ENCODE data around the gene FBXO15. TPM values are rescaled to one million over a fixed set of nuclear protein-coding genes. Genes with fewer than 3 reads are reported as not detected.

FBXO15 gene, protein sequence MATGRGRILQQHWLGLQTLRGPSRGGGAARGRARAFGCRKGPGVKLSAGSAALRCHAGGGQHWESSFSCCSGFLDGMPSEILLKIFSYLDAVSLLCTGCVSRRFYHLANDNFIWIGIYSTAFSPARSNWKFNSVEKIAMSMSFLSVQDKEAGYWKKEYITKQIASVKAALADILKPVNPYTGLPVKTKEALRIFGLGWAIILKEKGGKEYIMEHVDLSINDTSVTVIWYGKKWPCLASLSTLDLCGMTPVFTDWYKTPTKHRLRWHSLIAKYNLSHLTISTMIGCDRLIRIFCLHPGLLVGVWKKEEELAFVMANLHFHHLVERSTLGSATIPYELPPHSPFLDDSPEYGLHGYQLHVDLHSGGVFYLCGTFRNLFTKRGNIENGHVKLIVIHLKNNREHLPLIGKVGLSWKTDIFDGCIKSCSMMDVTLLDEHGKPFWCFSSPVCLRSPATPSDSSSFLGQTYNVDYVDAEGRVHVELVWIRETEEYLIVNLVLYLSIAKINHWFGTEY
- polyA plus RNA-seq (2011; rRNA removed) (0.75 and 0.82 TPM in 2 replicates), polyA minus RNA-seq (2011; rRNA and poly(A)+ RNA removed) (0.26 and 0.33 TPM in 2 replicates)

GRCh38 chr18:74147779-74148542 lies at the start of gene FBXO15, which contains the start of gene TIMM21:
TSS of gene FBXO15 (minus strand) at chr18:74147834. CDS start at chr18:74147785, 49 bp downstream.
TSS of gene TIMM21 (plus strand) at chr18:74148523. CDS start at chr18:74148809, 286 bp downstream.
- H3K36me3 ChIP-seq (ENCODE audit: control insufficient read depth, insufficient read depth, low read length), result no peaks in the 10 kb centered on the region
- H3K4me3 ChIP-seq (ENCODE audit: low read depth, low read length), result peak within 1 kb of the TSS; percentile 85
- ChIA-PET POLR2A (no interaction called here), CTCF (interaction anchor here (0.6 kb wide), 1 partner anchor 291 kb away, joined by 3 read pairs; no protein-coding TSS in a partner anchor)
- no peak for TF ChIP-seq CTCF (IDR thresholded peaks at IDR 0.05; ENCODE audit: insufficient read depth, low read depth, low read length)
- no peaks in the 10 kb centered on the region for H3K27me3 ChIP-seq (ENCODE audit: control insufficient read depth, insufficient read depth, low read length)
- DNase-seq (ENCODE audit: low read depth), result peak; percentile 90

DNA sequence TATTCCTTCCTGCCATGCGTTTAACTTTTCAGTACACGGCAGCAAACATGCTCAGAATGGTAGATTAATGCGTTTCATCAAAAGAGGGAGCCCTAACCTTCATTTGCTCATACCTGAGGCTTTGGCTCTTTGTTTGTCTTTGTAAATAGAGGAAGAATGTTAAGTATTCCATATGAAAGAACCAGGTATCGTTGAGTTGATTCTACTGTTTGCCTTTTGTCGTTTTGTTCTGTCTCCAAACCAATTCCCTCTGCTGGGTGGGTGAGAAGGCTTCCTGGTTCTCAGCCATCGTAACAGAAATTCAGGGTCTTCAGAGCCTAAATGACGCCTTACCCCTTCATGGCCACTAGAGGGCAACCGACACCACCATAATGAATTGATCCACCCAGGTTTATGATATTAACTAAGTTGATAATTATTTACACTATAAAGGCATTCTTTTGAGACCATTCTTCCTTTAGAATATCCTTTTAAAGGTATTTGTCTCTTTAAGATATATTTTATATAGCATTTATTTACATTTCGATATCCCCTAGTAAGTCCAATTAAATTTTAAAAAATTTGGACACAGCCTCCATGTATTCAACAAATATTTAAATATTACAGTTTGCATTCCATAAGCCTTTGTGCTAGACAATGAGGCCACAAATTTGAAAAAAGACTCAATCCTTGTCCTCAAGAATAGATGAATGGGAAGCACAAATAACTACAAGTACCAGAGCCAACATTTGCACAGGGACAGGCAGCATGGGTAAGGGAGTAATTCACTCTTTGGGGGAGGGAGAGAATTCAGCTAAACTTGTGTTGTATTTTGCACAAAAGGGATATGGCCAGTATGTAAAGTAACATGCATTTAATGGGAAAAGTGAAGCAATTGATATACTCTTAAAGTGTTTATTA lies 48.8 kb upstream of the FBXO15 start:
- Histone ChIP-seq H3K36me3 (ENCODE audit: control insufficient read depth, insufficient read depth, low read length) (no peaks in the 10 kb centered on the region), H3K4me3 (ENCODE audit: low read depth, low read length) (peak overlapping the region; percentile 17; the same call in 1 of the 2 replicates), H3K27me3 (ENCODE audit: control insufficient read depth, insufficient read depth, low read length) (no peaks in the 10 kb centered on the region; the same call in none of the 2 replicates)
- peak; percentile 71 for TF ChIP-seq CTCF (IDR thresholded peaks at IDR 0.05; ENCODE audit: insufficient read depth, low read depth, low read length)
- ChIA-PET CTCF (interaction anchor here (0.7 to 4.9 kb wide), 11 partner anchors 12 to 159 kb away, joined by 3 to 68 read pairs (median 3); no protein-coding TSS in a partner anchor), POLR2A (no interaction called here)
- no peak for DNase-seq (ENCODE audit: low read depth)

GRCh38 chr18:74194691-74195090 lies 47.1 kb upstream of the FBXO15 start:
- DNase-seq (ENCODE audit: low read depth), result no peak
- Histone ChIP-seq H3K36me3 (ENCODE audit: control insufficient read depth, insufficient read depth, low read length) (no peaks in the 10 kb centered on the region), H3K27me3 (ENCODE audit: control insufficient read depth, insufficient read depth, low read length) (no peaks in the 10 kb centered on the region; the same call in 1 of the 2 replicates), H3K4me3 (ENCODE audit: low read depth, low read length) (no peak overlapping the region)
- TF ChIP-seq CTCF (IDR thresholded peaks at IDR 0.05; ENCODE audit: insufficient read depth, low read depth, low read length), result no peak
- CTCF ChIA-PET, result interaction anchor here (0.9 to 3.0 kb wide), 5 partner anchors 144 to 357 kb away, joined by 3 to 23 read pairs (median 6); no protein-coding TSS in a partner anchor
- POLR2A ChIA-PET, result no interaction called here

GRCh38 chr18:74191577-74191976 lies 43.9 kb upstream of the FBXO15 start:
- POLR2A ChIA-PET, result no interaction called here

More at GRCh38 chr18:74191577-74191976, 43.9 kb upstream of the FBXO15 start:
- no peak overlapping the region for H3K4me3 ChIP-seq (ENCODE audit: low read depth, low read length)
- TF ChIP-seq CTCF (IDR thresholded peaks at IDR 0.05; ENCODE audit: insufficient read depth, low read depth, low read length), result no peak
- no peak for DNase-seq (ENCODE audit: low read depth)
- CTCF ChIA-PET, result interaction anchor here (1.2 to 2.2 kb wide), 2 partner anchors 151 to 156 kb away, joined by 3 to 13 read pairs; no protein-coding TSS in a partner anchor
- H3K36me3 ChIP-seq (ENCODE audit: control insufficient read depth, insufficient read depth, low read length), result no peaks in the 10 kb centered on the region
- no peaks in the 10 kb centered on the region; the same call in 1 of the 2 replicates for H3K27me3 ChIP-seq (ENCODE audit: control insufficient read depth, insufficient read depth, low read length)

Measured in BJ (cell line).